Right atrium auricular region (tissue), 2 donors: Measurements from ENCODE around the gene AJM1. TPM values are rescaled to one million over a fixed set of nuclear protein-coding genes. Genes with fewer than 3 reads are reported as not detected.

Experiments
- DNase-seq: peaks from one replicate; pipeline ENCODE4 v3.0.0-alpha.2; 2019; ENCODE audit warnings: low spot score
- H3K27ac ChIP-seq, 2 donors: fragments of 200-600 bp; sonication (generic); 1 replicate in 1 of 2; 2 replicates in 1 of 2; pipeline ENCODE4 v1.5.1; 2016 to 2019
- H3K27me3 ChIP-seq, 2 donors: fragments of 200-600 bp; sonication (generic); one replicate each; pipeline versions ENCODE4 v1.5.1 to v1.6.0; 2017 to 2019
- H3K36me3 ChIP-seq: fragments of 200-600 bp; sonication (generic); one replicate; pipeline ENCODE4 v1.5.1; 2016
- H3K4me1 ChIP-seq, 2 donors: fragments of 200-600 bp; sonication (generic); one replicate each; pipeline versions ENCODE4 v1.5.1 to v1.6.0; 2017 to 2019
- H3K4me3 ChIP-seq, 2 donors: fragments of 200-600 bp; sonication (generic); 1 replicate in 1 of 2; 2 replicates in 1 of 2; pipeline ENCODE4 v1.5.1; 2017 to 2019; ENCODE audit warnings: mild to moderate bottlenecking in 1 of 2, moderate library complexity in 1 of 2
- H3K9me3 ChIP-seq, 2 donors: fragments of 200-600 bp; sonication (generic); one replicate each; pipeline ENCODE4 v1.5.1; 2019
- CTCF ChIP-seq, 2 donors: fragments of 200-600 bp; sonication (generic); IDR thresholded peaks; one replicate each; pipeline ENCODE4 v1.5.1; 2019; ENCODE audit warnings: antibody characterized with exemption in 2 of 2
- total RNA-seq, 2 donors: library from RNA; depleted of rRNA; stranded (reverse); fragments of >200 nt; gene quantifications; one replicate each; pipeline ENCODE4 v1.1.0, GENCODE V29; 2016

Gene AJM1
- total RNA-seq, 2 donors from 2014 or later = 2.7 to 3.0 TPM

GRCh38 chr9:136803551-136804508 lies 38.4 kb upstream of the AJM1 start:
- no peak overlapping the region for H3K27ac ChIP-seq
- H3K36me3 ChIP-seq = no peaks in the 10 kb centered on the region
- no peak for TF ChIP-seq CTCF (IDR thresholded peaks at IDR 0.05)
- peaks cover 0 to 47% of the 10 kb centered on the region in 2 donors for H3K4me1 ChIP-seq
- no peak for DNase-seq
- H3K9me3 ChIP-seq = no peaks in the 10 kb centered on the region
- H3K27me3 ChIP-seq = peaks cover 0 to 7% of the 10 kb centered on the region in 2 donors
- H3K4me3 ChIP-seq = no peak overlapping the region

GRCh38 chr9:136804509-136805206 lies 37.6 kb upstream of the AJM1 start:
- Histone ChIP-seq H3K27me3 (peaks cover 0 to 2% of the 10 kb centered on the region in 2 donors), H3K27ac (no peak overlapping the region), H3K4me3 (no peak overlapping the region), H3K4me1 (peaks cover 0 to 47% of the 10 kb centered on the region in 2 donors), H3K36me3 (no peaks in the 10 kb centered on the region), H3K9me3 (no peaks in the 10 kb centered on the region)
- TF ChIP-seq CTCF (IDR thresholded peaks at IDR 0.05) = no peak
- DNase-seq = no peak

- Histone ChIP-seq H3K36me3 (peaks cover 4% of the 10 kb centered on the region), H3K4me3 (no peak overlapping the region), H3K9me3 (no peaks in the 10 kb centered on the region), H3K4me1 (peaks cover 0 to 47% of the 10 kb centered on the region in 2 donors), H3K27ac (no peak overlapping the region), H3K27me3 (no peaks in the 10 kb centered on the region)
- no peak for TF ChIP-seq CTCF (IDR thresholded peaks at IDR 0.05)
- DNase-seq = no peak
Measured at GRCh38 chr9:136805207-136805740, 37.0 kb upstream of the AJM1 start.

GRCh38 chr9:136806067-136806466 lies 36.2 kb upstream of the AJM1 start:
- DNase-seq = no peak
- Histone ChIP-seq H3K4me1 (peaks cover 0 to 47% of the 10 kb centered on the region in 2 donors), H3K27me3 (no peaks in the 10 kb centered on the region), H3K4me3 (no peak overlapping the region), H3K27ac (no peak overlapping the region), H3K9me3 (no peaks in the 10 kb centered on the region), H3K36me3 (peaks cover 4% of the 10 kb centered on the region)
- no peak for TF ChIP-seq CTCF (IDR thresholded peaks at IDR 0.05)

- Histone ChIP-seq H3K27me3 (no peaks in the 10 kb centered on the region), H3K4me3 (peak overlapping the region; percentile 54 to 94), H3K36me3 (peaks cover 4% of the 10 kb centered on the region), H3K9me3 (no peaks in the 10 kb centered on the region), H3K4me1 (peaks cover 0 to 43% of the 10 kb centered on the region in 2 donors), H3K27ac (peak overlapping the region; percentile 88 to 89)
- no peak for TF ChIP-seq CTCF (IDR thresholded peaks at IDR 0.05)
- no peak for DNase-seq
Measured at GRCh38 chr9:136806631-136807201, 35.6 kb upstream of the AJM1 start.
